Jurkat, Clone E6-1 (cell line): ENCODE measurements around the gene APBB1IP.
"Not testable (repeated sequence)": the region's sequence is repeated elsewhere in the genome, so short reads cannot be mapped to it uniquely, and the experiment has no call there.

Experiments
- DNase-seq: peaks from one replicate; pipeline ENCODE4 v3.0.0-alpha.2; 2011; ENCODE audit warnings: low read depth, low spot score
- H3K4me3 ChIP-seq: 2 replicates; pipeline ENCODE4 v1.5.1; 2011; ENCODE audit warnings: mild to moderate bottlenecking, low read length, control low read depth, moderate library complexity

The APBB1IP gene

GRCh38 chr10:26586211-26586610 lies 148.1 kb downstream of the APBB1IP start:
- H3K4me3 ChIP-seq, result no peak overlapping the region
- no peak for DNase-seq

- DNase-seq, result no peak
- H3K4me3 ChIP-seq, result no peak overlapping the region
Measured at GRCh38 chr10:26588611-26589010, 150.5 kb downstream of the APBB1IP start.

GRCh38 chr10:26589813-26590212 lies 151.7 kb downstream of the APBB1IP start:
- DNase-seq, H3K4me3 ChIP-seq: not testable (repeated sequence)

DNA sequence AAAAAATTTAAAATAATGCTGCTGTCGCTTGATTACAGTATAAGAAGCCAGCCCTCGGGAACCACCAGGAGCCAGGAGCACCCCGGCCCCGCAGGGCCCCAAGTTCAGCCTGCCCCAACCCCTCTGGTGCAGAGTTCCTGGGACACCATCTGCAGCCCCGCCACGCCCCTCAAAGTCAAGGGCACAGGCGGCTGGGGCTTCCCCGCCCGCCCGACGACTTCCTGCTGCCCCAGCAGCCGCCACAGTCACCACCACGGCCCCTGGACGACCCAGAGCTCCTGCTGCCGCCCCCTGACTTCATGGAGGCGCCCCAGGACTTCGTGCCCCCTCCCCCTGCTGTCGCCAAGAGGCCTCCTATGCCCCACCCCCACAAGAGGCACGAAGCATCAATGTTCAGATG lies 155.8 kb downstream of the APBB1IP start:
- no peak for DNase-seq
- H3K4me3 ChIP-seq, result no peak overlapping the region

DNA sequence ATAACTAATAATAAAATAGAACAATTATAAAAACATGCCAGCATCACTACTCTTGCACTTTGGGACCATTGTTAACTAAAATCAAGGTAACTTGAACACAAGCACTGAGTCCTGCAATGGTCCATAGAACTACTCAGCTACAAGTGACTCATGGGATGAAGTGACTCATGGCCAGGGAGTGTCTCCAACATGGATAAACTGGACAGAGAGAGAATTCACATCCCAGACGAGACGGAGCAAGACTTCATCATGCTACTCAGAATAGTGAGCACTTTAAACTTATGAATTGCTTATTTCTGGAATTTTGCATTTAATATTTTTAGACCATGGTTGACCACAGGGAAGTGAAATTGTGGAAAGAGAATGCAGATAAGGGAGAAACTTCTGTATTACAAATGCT lies 165.1 kb downstream of the APBB1IP start:
- DNase-seq, H3K4me3 ChIP-seq: not testable (repeated sequence)

GRCh38 chr10:26604320-26605093 lies 166.4 kb downstream of the APBB1IP start:
- peak; percentile 81 for DNase-seq
- H3K4me3 ChIP-seq, result not testable (repeated sequence)

DNA sequence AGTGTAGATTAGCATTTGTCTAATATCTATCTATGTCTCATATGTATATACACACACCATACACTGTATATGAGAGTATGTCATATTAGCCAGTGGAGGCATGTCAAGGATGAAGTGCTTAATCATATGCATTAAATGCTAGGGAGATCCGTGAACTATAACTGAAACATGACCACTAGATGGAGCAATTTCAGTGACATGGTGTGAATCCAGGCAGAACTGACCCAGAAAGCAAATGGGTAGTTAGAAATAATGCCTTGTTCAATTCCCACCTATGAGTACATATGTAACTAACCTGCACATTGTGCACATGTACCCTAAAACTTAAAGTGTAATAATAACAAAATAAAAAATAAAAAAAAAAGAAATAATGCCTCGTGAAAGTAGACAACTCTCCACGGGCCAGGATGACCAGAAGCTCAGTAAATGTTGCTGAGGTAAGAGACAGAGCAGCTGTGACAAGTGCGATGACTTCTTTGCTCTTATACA lies 168.3 kb downstream of the APBB1IP start:
- not testable (repeated sequence) for DNase-seq, H3K4me3 ChIP-seq

DNA sequence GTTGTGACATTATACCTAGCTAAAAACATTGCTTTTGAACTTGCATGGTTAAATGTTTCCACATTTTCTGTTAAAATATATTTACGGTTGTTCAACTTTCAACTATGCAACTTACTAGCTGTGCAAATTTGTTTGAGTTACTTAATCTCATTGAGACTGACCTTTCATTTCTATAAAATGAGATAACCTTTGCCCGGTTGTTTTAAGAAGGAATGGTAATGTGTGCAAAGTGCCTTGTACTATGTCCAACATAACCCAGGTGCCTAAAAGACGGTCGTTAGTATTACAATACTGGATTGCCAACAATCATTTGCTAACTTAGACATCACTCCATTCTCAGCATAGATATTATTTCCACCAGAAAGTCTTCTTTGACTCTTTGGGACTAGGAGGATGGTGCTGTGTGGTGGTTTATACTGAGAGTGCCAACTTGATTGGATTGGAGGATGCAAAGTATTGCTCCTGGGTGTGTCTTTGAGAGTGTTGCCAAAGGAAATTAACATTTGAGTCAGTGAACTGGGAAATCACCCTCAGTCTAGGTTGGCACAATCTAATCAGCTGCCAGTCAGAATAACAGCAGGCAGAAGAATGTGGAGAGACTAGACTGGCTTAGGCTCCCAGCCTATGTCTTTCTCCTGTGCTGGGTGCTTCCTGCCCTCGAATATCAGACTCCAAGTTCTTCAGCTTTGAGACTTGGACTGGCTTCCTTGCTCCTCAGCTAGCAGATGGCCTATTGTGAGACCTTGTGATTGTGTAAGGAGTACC lies 174.2 kb downstream of the APBB1IP start:
- no peak overlapping the region for H3K4me3 ChIP-seq
- DNase-seq, result no peak
